HEK293T (cell line): Measurements from ENCODE around the gene FNDC3B.

ENCODE experiments used
- ARNT ChIP-seq: fragments of 450-650 bp; IDR thresholded peaks from 2 replicates; pipeline ENCODE4 v1.6.1; 2017; ENCODE audit warnings: mild to moderate bottlenecking
- FOXA1 ChIP-seq: fragments of 450-650 bp; IDR thresholded peaks from 2 replicates; pipeline ENCODE4 v1.6.1; 2016; ENCODE audit warnings: mild to moderate bottlenecking
- FOXK2 ChIP-seq: fragments of 450-650 bp; IDR thresholded peaks from 2 replicates; pipeline ENCODE4 v1.6.1; 2016; ENCODE audit warnings: mild to moderate bottlenecking
- HDGF ChIP-seq: fragments of 450-650 bp; IDR thresholded peaks from 2 replicates; pipeline ENCODE4 v1.6.1; 2017; ENCODE audit warnings: antibody characterized with exemption, borderline replicate concordance
- SP1 ChIP-seq: fragments of 450-650 bp; IDR thresholded peaks from 2 replicates; pipeline ENCODE4 v1.6.1; 2017
- SUZ12 ChIP-seq: fragments of 450-650 bp; IDR thresholded peaks from 2 replicates; pipeline ENCODE4 v1.6.1; 2016; ENCODE audit warnings: mild to moderate bottlenecking

- TF ChIP-seq FOXK2 (no peak), FOXA1 (no peak), SP1 (no peak), SUZ12 (no peak), ARNT (no peak), HDGF (no peak)
Measured at GRCh38 chr3:172300862-172301261, 261.5 kb downstream of the FNDC3B start.
